Measurements from ENCODE around the gene PASK. TPM values are rescaled to one million over a fixed set of nuclear protein-coding genes. Genes with fewer than 3 reads are reported as not detected.

The PASK gene
- total RNA-seq, 6 donors from 2014 or later, result 4.3 to 18.9 (median 13.8) TPM

DNA sequence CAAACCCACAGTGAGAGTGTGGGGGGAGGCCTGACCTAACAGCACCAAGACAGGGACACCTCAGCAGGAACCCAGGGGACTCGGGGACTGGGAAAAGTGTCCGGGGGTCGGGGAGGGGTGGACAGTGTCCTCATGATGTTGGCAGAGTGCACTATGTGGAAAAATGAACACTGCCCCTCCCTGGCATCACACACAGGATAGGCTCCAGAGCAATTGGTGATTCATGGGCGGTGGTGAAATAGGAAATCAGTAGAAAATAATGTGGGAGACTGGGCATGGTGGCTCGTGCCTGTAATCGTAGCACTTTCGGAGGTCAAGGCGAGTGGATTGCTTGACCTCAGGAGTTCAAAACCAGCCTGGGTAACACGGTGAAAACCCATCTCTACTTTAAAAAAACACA, 35.6 kb upstream of the PASK start:
- Histone ChIP-seq H3K36me3 (peaks cover 0 to 33% (median 15%) of the 10 kb centered on the region in 4 donors), H3K27me3 (no peaks in the 10 kb centered on the region), H3K4me3 (no peak overlapping the region), H3K9me3 (no peaks in the 10 kb centered on the region), H3K27ac (no peak overlapping the region), H3K4me1 (no peaks in the 10 kb centered on the region)
- WGBS, 2 donors, result 80 to 88% methylated on average over 9 of the region's 9 CpGs
- TF ChIP-seq POLR2A (IDR thresholded peaks at IDR 0.05) (no peak), POLR2AphosphoS5 (IDR thresholded peaks at IDR 0.05) (no peak), EP300 (IDR thresholded peaks at IDR 0.05) (no peak)
- TF ChIP-seq, protein P1, sequence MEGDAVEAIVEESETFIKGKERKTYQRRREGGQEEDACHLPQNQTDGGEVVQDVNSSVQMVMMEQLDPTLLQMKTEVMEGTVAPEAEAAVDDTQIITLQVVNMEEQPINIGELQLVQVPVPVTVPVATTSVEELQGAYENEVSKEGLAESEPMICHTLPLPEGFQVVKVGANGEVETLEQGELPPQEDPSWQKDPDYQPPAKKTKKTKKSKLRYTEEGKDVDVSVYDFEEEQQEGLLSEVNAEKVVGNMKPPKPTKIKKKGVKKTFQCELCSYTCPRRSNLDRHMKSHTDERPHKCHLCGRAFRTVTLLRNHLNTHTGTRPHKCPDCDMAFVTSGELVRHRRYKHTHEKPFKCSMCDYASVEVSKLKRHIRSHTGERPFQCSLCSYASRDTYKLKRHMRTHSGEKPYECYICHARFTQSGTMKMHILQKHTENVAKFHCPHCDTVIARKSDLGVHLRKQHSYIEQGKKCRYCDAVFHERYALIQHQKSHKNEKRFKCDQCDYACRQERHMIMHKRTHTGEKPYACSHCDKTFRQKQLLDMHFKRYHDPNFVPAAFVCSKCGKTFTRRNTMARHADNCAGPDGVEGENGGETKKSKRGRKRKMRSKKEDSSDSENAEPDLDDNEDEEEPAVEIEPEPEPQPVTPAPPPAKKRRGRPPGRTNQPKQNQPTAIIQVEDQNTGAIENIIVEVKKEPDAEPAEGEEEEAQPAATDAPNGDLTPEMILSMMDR (IDR thresholded peaks at IDR 0.05), result no peak
- no peak for ATAC-seq (ENCODE audit: low FRiP score in 2 of 2)
- DNase-seq, result no peak

DNA sequence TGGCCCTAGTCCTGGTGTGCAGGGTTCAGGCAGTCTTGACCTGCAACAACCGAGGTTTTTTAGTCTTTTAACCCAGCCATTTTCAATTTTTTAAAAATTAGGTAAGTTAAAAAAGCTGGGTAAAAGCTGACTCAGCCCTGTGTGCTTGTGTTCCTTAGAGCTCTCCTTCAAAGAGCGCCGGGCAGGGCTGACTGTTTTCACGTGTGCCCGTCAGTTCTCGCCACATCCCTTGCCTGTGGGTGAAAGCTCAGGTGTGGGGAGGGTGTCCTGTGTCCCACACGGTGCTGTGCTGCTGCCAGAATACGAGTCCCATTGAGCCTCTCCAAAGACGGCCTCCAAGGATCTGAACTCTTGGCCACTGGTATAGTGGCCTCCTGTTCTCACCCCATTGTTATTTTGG, 33.9 kb upstream of the PASK start:
- no peaks in the 10 kb centered on the region for H3K27me3 ChIP-seq
- ATAC-seq (ENCODE audit: low FRiP score in 2 of 2) (no peak), DNase-seq (no peak)
- H3K27ac ChIP-seq, result no peak overlapping the region
- no peak overlapping the region for H3K4me3 ChIP-seq
- H3K9me3 ChIP-seq, result no peaks in the 10 kb centered on the region
- peaks cover 0 to 44% (median 25%) of the 10 kb centered on the region in 4 donors for H3K36me3 ChIP-seq
- TF ChIP-seq, protein P1 (IDR thresholded peaks at IDR 0.05), result no peak
- TF ChIP-seq POLR2AphosphoS5 (IDR thresholded peaks at IDR 0.05), result no peak
- TF ChIP-seq POLR2A (IDR thresholded peaks at IDR 0.05), result no peak
- TF ChIP-seq EP300 (IDR thresholded peaks at IDR 0.05), result no peak
- WGBS, 2 donors, result 84 to 94% methylated on average over 9 of the region's 9 CpGs
- no peaks in the 10 kb centered on the region for H3K4me1 ChIP-seq

DNA sequence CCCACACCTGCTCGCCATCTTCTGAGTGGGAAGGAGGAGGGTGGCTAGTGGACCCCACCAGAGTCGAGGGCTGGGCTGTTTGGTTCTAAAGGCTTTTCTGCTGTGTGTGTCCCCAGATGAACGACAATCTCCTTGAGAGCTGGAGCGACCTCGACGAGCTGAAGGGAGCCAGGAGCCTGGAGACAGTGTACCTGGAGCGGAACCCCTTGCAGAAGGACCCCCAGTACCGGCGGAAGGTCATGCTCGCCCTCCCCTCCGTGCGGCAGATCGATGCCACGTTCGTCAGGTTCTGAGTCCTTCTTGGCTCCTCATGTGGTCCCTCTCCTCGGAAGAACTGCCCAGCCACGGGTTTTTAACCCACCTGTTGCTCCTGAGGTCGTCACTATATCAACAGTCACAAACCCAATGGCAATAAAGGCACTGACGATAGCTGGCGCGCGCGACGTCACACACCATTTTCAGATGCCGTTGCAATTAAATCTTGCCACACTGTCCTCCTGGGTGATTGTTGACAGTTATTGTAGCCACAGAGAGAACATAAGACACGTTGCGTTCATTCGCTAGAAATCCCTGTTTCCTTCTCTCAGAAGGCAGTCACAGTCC, 33.4 kb upstream of the PASK start:
- no peaks in the 10 kb centered on the region for H3K4me1 ChIP-seq
- no peaks in the 10 kb centered on the region for H3K27me3 ChIP-seq
- no peaks in the 10 kb centered on the region for H3K9me3 ChIP-seq
- H3K36me3 ChIP-seq, result peaks cover 0 to 50% (median 30%) of the 10 kb centered on the region in 4 donors
- no peak overlapping the region for H3K4me3 ChIP-seq
- TF ChIP-seq POLR2AphosphoS5 (IDR thresholded peaks at IDR 0.05) (no peak), POLR2A (IDR thresholded peaks at IDR 0.05) (no peak), EP300 (IDR thresholded peaks at IDR 0.05) (no peak)
- TF ChIP-seq, protein P1 (IDR thresholded peaks at IDR 0.05), result no peak
- no peak overlapping the region for H3K27ac ChIP-seq
- no peak for ATAC-seq (ENCODE audit: low FRiP score in 2 of 2)
- WGBS, 2 donors, result 94% methylated on average over 28 of the region's 28 CpGs
- DNase-seq, result no peak

DNA sequence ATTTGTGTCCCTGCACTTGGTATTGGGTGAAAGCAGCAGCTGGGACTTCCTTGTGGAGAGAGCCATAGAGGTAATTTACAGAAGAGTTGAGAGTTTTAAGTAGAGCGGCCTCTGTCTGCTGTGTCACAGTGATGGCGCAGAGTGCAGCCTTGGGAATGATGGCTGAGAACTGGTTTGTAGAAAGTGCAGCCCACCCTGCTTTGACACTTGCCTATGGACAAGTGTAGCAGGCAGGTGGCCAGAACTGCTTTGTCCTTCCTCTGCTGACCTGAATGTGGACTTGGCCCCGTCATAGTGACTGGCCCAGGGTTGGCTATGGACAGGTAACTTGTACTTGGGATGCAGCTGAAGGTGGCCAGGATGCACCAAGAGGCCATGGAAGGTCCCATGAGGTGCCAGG, 32.9 kb upstream of the PASK start:
- WGBS, 2 donors, result 97 to 100% methylated on average over 2 to 3 of the region's 3 CpGs
- no peaks in the 10 kb centered on the region for H3K4me1 ChIP-seq
- H3K4me3 ChIP-seq, result no peak overlapping the region
- no peak for TF ChIP-seq POLR2AphosphoS5 (IDR thresholded peaks at IDR 0.05)
- no peak for TF ChIP-seq EP300 (IDR thresholded peaks at IDR 0.05)
- TF ChIP-seq, protein P1 (IDR thresholded peaks at IDR 0.05), result no peak
- no peak for TF ChIP-seq POLR2A (IDR thresholded peaks at IDR 0.05)
- no peak for ATAC-seq (ENCODE audit: low FRiP score in 2 of 2)
- H3K27ac ChIP-seq, result no peak overlapping the region
- no peak for DNase-seq
- H3K9me3 ChIP-seq, result no peaks in the 10 kb centered on the region
- no peaks in the 10 kb centered on the region for H3K27me3 ChIP-seq
- peaks cover 0 to 52% (median 32%) of the 10 kb centered on the region in 4 donors for H3K36me3 ChIP-seq

DNA sequence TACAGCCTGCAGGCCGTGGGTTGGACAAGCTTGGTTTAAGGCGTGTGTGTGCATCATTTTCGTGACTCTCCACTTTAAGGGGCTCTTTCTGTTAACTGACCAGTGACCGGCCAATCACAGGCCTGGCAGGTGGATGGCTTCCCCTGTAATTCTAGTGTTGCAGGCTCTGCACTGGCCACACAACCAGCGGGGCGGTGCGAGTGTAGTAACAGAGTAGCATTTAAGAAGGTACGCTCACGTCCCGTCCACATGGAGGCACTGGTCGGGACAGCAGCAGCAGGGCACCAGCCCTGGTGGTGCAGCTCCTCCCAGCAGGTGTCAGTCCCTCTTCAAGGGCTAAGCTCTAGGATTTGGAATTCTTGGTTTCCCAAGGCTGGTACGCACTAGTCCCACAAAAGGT, 31.2 kb upstream of the PASK start:
- DNase-seq (no peak), ATAC-seq (ENCODE audit: low FRiP score in 2 of 2) (no peak)
- Histone ChIP-seq H3K4me1 (no peaks in the 10 kb centered on the region), H3K36me3 (peaks cover 0 to 64% (median 44%) of the 10 kb centered on the region in 4 donors), H3K27me3 (no peaks in the 10 kb centered on the region), H3K9me3 (no peaks in the 10 kb centered on the region), H3K27ac (no peak overlapping the region), H3K4me3 (no peak overlapping the region)
- TF ChIP-seq POLR2AphosphoS5 (IDR thresholded peaks at IDR 0.05) (no peak), POLR2A (IDR thresholded peaks at IDR 0.05) (no peak), EP300 (IDR thresholded peaks at IDR 0.05) (no peak)
- TF ChIP-seq, protein P1 (IDR thresholded peaks at IDR 0.05), result no peak
- 91 to 95% methylated on average over 12 of the region's 12 CpGs for WGBS, 2 donors
